ENCODE data around the gene GNAT3.

Gene GNAT3

DNA sequence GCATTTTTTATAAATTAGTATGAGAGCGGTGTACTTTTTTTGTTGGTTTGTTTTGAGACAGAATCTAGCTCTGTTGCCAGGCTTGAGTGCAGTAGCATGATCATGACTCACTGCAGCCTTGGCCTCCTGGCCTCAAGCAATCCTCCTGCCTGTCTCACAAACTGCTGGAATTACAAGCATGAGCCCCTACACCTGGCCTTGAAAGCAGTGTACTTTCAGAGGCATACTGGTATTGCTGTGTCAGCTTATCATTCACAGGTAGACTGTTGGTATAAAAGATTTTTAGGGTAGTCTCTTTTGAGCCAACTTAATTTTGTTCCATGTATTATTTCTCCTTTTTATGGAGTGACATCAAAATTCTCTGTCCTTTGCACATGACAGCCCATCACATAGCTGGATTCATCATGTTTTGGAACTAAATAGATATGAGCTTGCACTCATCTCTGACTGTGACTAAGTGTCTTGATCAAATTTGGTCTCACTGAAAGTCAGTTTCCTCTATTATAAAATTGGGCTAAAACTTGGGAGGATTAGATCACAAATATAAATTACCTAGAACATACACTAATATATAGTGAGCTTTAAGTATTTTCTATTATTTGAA, 12.4 kb downstream of the GNAT3 start:
- DNase-seq (ENCODE audit: low spot score) = no peak

DNA sequence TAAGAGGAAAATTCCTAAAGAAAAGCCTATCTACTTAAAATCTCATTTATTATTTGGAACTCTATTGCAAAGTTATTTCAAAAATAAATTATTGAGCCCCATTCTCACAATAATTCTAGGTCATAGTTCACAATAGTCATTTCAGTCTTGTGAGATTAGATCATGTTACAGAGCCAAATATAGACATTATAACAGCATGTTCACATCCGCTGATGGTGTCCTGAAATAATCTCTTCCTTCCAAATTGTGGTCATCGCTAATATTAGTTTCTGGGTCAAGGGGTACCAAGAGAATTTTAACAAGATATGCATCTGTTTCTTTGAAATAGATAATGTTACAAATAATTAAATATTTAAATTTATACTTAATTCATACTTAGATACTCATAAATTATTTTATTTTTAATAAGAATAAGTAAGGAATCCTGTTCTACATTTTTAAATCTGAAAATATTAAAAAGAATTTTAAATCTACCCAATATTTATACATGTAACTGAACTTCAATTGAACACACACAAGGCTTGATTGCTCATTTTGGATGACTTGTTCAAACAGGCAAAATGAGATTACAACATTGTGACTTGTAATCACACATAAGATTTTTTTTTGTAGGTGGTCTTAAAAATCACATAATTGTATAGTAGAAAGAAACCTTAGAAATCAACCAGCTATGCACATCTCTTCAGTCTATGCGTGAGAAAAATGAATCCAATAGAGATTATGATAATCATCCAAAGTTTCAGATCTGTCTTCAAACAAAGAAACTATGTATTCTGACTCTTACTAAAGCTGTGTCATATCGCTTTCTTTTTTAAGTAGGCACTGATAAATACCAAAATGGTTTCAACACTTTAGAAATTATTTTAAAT, 13.1 kb downstream of the GNAT3 start:
- DNase-seq (ENCODE audit: low spot score) = no peak

- no peak for DNase-seq (ENCODE audit: low spot score)
Measured at GRCh38 chr7:80496586-80496985, 15.3 kb downstream of the GNAT3 start.

- no peak for DNase-seq (ENCODE audit: low spot score)
Measured at GRCh38 chr7:80493121-80493849, 18.6 kb downstream of the GNAT3 start.

GRCh38 chr7:80491462-80491861, 20.4 kb downstream of the GNAT3 start:
- no peak for DNase-seq (ENCODE audit: low spot score)

DNA sequence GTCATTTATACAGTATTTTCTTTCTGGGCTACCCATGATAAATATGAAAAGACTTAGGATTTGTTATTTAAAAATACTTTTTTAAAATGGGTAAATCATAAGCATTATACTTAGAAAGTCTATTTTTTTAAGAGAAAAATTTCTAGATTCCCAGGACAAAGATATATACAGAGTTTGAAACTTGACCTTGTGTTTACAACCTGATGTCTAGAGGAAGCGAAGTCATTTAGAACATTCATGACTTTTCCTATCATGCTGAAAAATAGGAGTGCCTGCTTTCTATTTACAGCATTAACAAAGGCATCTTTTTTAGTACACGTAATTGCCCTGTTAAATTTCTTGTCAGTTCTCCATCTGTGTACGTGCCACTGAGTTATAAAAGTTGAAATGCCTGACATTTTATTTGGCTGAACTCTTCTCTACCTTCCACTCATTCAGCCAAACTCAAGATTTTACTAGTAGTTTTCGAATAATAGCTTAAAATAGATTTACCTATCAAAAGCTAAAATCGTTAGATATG, 23.0 kb downstream of the GNAT3 start:
- DNase-seq (ENCODE audit: low spot score) = no peak

GRCh38 chr7:80488406-80488805, 23.5 kb downstream of the GNAT3 start:
- no peak for DNase-seq (ENCODE audit: low spot score)

- no peak for DNase-seq (ENCODE audit: low spot score)
Measured at GRCh38 chr7:80485721-80486120, 26.1 kb downstream of the GNAT3 start.

GRCh38 chr7:80482950-80483349, 28.9 kb downstream of the GNAT3 start:
- no peak for DNase-seq (ENCODE audit: low spot score)

DNA sequence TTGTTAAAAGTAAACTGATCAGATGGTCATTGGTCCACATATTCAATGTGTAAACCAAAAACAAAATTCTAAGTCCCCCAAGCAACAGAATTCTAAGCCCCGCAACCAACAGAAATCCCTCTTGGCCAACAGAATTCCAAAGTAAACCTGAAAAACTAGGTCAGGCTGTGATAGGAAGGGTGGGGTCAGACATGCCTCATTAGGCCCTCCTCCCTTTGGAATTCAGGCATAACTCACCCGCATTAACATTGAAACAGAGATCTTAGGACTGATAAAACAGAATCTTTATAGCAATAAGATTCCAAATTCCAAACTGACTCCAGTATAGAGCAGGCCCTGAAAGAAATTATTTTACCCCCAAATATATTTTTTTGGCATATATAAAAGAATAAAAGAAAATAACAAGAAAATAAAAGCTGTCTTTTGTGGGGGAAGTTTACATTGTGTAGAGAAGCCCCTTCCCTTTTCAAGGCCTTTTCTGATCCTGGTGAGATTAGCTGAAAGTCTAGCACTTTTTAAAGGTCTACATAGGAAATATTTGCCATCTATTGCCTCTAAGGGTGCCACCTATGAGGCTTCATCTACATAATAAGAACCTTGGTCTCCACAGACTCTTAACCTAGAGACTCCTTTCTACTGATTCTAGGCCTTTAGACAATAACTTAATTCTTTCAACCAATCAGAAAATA, 30.5 kb downstream of the GNAT3 start:
- DNase-seq (ENCODE audit: low spot score) = no peak

DNA sequence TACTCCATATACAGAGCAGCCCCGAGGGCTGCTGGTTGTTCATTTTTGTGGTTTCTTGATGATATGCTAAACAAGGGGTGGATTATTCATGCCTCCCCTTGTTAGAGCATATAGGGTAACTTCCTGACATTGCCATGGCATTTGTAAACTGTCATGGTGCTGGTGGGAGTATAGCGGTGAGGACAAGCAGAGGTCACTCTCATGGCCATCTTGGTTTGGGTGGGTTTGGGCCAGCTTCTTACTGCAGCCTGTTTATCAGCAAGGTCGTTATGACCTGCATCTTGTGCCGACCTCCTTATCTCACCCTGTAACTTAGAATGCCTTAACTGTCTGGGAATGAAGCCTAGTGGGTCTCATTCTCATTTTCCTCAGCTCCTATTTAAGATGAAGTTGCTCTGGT, 31.3 kb downstream of the GNAT3 start:
- DNase-seq (ENCODE audit: low spot score) = no peak

DNA sequence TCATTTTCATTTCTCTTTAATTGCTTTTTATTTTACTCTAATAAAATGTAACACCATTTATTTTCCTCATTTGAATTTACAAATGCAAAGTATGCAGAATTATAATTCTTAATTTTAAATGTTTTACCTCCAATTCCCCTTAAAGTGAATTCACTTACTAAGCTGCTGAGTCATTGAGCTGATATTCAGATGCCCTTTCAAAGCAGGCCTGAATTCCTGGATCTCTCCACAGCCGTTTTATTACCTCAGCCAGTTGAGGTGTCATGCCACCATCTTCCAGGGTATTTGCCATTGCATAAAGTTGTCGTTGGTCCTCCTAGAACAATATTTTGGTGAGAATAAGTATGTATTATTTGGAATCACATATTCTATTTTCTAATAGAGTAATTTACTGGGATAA, 33.2 kb downstream of the GNAT3 start:
- DNase-seq (ENCODE audit: low spot score) = no peak

DNA sequence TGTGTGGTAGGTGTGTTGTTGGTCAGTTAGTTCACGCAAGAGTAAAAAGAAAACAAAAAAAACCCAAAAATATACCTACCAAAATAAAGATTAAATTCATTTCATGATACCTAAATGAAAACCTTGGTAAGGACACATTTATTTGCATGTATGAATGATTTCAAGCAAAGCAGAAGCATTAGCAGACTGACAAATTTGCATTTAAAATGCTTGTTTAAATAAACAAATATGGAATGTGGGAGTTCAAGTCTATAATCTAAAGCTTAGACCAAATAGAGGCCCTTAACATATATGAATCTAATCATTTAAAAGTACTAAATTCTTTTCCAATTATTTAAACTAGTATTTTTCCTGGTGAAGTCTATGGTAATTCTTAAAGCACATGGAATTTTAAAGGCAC, 35.8 kb downstream of the GNAT3 start:
- DNase-seq (ENCODE audit: low spot score) = no peak

DNA sequence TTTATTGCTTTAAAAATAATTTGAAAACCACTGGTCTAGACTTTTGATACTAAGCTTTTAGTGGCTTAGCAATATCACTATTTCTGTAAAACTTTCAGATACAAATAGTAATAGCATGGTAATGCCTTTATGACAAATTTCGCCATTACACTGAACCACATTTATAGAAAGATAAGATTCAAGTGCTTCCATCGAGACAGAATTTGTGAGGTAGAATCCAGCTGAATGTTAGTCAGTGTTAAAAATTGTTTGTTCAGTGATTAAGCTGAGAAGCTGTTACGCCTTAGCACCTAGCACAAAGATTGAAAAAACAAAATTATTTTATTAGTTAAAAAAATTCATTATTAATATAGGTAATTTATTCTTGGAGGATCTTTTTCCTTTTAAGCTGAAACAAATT, 36.5 kb downstream of the GNAT3 start:
- no peak for DNase-seq (ENCODE audit: low spot score)

DNA sequence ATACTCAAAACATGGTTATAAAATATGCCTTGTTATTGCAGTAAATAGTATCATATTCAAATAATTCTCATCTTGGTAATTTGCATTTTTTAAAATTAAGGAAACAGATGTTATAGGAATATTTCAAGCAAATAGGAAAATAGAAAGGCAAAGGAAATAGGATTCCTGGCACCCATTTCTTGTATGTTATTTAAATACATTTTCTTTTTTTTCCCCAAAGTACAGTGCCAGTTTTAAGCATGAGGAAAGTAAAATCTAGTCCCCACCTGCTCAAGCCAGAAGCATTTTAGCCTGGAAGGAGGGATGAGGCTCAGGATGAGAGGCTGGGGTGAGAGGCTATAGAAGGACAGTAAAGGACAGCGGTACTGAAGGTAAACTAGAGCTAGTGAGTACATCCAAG, 38.1 kb downstream of the GNAT3 start:
- DNase-seq (ENCODE audit: low spot score) = no peak

GRCh38 chr7:80472491-80473200, 39.2 kb downstream of the GNAT3 start:
- DNase-seq (ENCODE audit: low spot score) = no peak

DNA sequence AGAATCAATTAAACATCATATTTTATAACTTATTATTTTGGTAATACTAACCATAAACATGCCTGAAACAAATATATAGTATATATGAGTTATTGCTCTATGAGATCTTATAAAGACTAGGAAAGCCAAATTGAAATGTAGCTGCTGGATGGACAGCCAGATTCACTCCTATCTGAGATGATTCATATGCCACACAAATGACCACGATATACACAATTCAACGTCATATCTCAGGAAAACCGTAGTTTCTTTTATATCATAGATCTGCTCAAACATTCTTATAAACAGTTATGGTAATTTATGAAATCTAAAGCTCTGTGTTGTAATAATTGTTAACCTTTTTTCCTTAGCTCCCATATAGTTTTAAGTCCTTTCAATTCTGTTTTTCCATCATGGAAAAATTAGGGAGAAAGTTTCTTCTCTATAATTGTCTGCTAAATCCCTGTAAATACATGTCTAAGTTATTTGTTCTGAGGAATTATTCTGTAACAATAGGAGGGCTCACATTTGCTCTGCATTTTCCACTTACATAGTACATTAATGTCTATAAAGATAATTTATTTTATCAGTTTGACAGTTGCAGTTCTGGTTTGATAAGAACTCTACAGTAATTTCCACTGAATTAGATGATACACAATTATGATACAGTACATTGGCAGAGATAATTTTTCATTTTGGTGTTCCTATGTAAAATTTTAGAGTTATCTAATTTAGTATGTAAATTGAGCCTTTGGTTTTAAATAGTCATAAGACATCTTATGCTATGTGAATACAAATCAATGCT, 42.7 kb downstream of the GNAT3 start:
- DNase-seq (ENCODE audit: low spot score) = no peak

DNA sequence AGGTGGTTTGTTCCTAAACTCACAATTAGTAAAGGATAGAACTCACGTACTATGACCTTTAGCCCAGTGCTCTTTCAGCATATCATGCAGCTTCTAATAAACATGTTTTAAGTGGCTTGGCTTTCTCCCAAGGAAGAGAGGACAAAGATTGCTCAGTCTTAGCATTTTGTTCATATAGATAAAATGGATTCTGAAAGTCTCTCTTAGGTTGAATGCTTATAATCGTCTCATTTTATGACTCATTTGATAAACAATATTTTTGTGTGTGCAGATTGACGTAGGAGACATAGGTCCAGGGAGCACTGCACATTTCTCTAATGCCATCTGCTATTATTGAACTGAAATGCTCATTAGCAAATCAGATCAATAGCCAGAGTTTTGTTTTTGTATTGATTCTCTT, 44.8 kb downstream of the GNAT3 start:
- no peak for DNase-seq (ENCODE audit: low spot score)

DNA sequence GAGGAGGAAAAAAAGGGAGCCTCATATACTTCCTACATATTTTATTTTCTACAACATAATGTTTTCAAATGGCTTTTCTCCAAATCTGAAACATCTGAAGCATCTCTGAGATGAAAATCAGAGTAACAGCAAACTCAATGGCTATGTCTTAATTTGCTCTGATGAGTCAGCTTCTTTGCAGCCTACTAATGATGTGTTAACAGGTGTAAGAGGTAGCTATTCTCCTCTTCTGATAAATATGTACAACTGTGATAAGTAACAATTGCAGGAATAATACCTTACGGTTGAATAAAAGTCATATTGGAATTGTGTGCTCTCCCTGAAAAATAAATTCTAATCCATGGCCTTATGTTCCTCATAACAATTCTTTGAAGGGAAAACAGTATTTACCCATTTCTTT, 45.2 kb downstream of the GNAT3 start:
- DNase-seq (ENCODE audit: low spot score) = no peak

DNA sequence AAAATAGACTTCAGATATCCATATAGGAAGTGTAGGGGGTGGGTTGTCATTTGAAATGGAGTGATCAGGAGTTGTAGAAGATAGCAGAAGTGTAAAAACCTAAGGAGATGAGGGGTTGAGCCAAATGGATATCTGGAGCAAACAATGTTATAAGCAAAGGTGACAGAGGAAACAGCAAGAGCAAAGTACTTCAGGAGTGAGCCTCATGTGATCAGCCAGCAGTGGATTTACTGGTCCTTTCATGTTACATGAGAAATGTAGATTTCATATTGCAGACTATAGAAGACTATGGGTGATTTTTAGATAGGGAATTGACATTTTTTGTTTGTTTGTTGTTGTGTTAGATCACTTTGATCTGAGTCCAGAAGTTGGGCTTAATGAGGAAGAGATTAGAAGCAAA, 47.7 kb downstream of the GNAT3 start:
- DNase-seq (ENCODE audit: low spot score) = no peak

Data from D341Med (cell line).